WTC11 (cell line): Measurements from ENCODE around the gene MPZL3. TPM values are rescaled to one million over a fixed set of nuclear protein-coding genes. Genes with fewer than 3 reads are reported as not detected.

Experiments
- ATAC-seq: fragments of 200-7000 bp; cut with Tn5 transposase; 2 replicates; pipeline ENCODE4 v1.10.0; 2021; ENCODE audit warnings: mild to moderate bottlenecking, moderate library complexity
- CTCF ChIA-PET: fragments of 300-600 bp; sonication (Branson Sonifier 250); formaldehyde crosslinking; loops from one replicate; lab custom pipeline; 2021; ENCODE audit warnings: antibody characterized with exemption; lab: Charles Lee
- POLR2A ChIA-PET: fragments of 350-600 bp; sonication (Branson Sonifier 250); formaldehyde crosslinking; loops from one replicate; lab custom pipeline; 2021; ENCODE audit warnings: antibody characterized with exemption; lab: Charles Lee
- DNase-seq: peaks from one replicate; pipeline ENCODE4 v3.0.0; 2021; ENCODE audit warnings: low spot score
- H3K27ac Mint-ChIP-seq: 2 replicates; pipeline ENCODE4 v1.8.0; 2021; ENCODE audit warnings: mixed read lengths
- H3K27me3 Mint-ChIP-seq: 2 replicates; pipeline ENCODE4 v1.8.0; 2021; ENCODE audit warnings: low read depth, mild to moderate bottlenecking, moderate library complexity, mixed read lengths
- H3K36me3 Mint-ChIP-seq: 2 replicates; pipeline ENCODE4 v1.8.0; 2021; ENCODE audit warnings: mixed read lengths
- H3K4me1 Mint-ChIP-seq: 2 replicates; pipeline ENCODE4 v1.8.0; 2022; ENCODE audit warnings: mixed read lengths
- H3K4me3 Mint-ChIP-seq: 2 replicates; pipeline ENCODE4 v1.8.0; 2021; ENCODE audit warnings: mild to moderate bottlenecking, moderate library complexity, mixed read lengths
- H3K9me3 Mint-ChIP-seq: 2 replicates; pipeline ENCODE4 v1.8.0; 2021; ENCODE audit warnings: mixed read lengths
- ATF2 ChIP-seq: sonication (generic); formaldehyde crosslinking; IDR thresholded peaks from 2 replicates; pipeline ENCODE4 v1.8.1; 2022; ENCODE audit warnings: low read depth, missing genetic modification reagents, borderline replicate concordance
- CTCF ChIP-seq: fragments of 200-600 bp; IDR thresholded peaks from 2 replicates; pipeline ENCODE4 v1.8.0; 2022; ENCODE audit warnings: antibody characterized with exemption
- EMX1 ChIP-seq: fragments of 250-450 bp; sonication (Bioruptor Pico); IDR thresholded peaks from 2 replicates; pipeline ENCODE4 v1.8.0; 2021; ENCODE audit warnings: mild to moderate bottlenecking
- FOXK1 ChIP-seq: sonication (generic); formaldehyde crosslinking; IDR thresholded peaks from 2 replicates; pipeline ENCODE4 v1.8.0; 2022; ENCODE audit warnings: mild to moderate bottlenecking, moderate library complexity, missing genetic modification reagents
- FOXP1 ChIP-seq: sonication (generic); formaldehyde crosslinking; IDR thresholded peaks from 2 replicates; pipeline ENCODE4 v1.8.0; 2022; ENCODE audit warnings: missing genetic modification reagents, mild to moderate bottlenecking, moderate library complexity, borderline replicate concordance
- IRF1 ChIP-seq: sonication (generic); formaldehyde crosslinking; IDR thresholded peaks from 2 replicates; pipeline ENCODE4 v1.8.0; 2023; ENCODE audit warnings: missing genetic modification reagents
- MLX ChIP-seq: sonication (generic); formaldehyde crosslinking; IDR thresholded peaks from 2 replicates; pipeline ENCODE4 v1.8.1; 2023; ENCODE audit warnings: mild to moderate bottlenecking, missing genetic modification reagents, moderate library complexity
- NR3C1 ChIP-seq: sonication (generic); formaldehyde crosslinking; conservative IDR thresholded peaks from 2 replicates; pipeline ENCODE4 v1.8.1; 2023; ENCODE audit warnings: low read depth, mild to moderate bottlenecking, missing genetic modification reagents
- PRDM15 ChIP-seq: sonication (generic); formaldehyde crosslinking; IDR thresholded peaks from 2 replicates; pipeline ENCODE4 v1.8.0; 2022; ENCODE audit warnings: missing genetic modification reagents
- PREB ChIP-seq: sonication (generic); formaldehyde crosslinking; IDR thresholded peaks from 2 replicates; pipeline ENCODE4 v1.8.1; 2022; ENCODE audit warnings: mild to moderate bottlenecking, missing genetic modification reagents, moderate library complexity, borderline replicate concordance
- TEAD4 ChIP-seq: sonication (generic); formaldehyde crosslinking; IDR thresholded peaks from 2 replicates; pipeline ENCODE4 v1.8.0; 2022; ENCODE audit warnings: mild to moderate bottlenecking, missing genetic modification reagents
- USF1 ChIP-seq: sonication (generic); formaldehyde crosslinking; IDR thresholded peaks from 2 replicates; pipeline ENCODE4 v1.8.0; 2022; ENCODE audit warnings: mild to moderate bottlenecking, missing genetic modification reagents
- ZNF121 ChIP-seq: sonication (generic); formaldehyde crosslinking; IDR thresholded peaks from 2 replicates; pipeline ENCODE4 v1.8.0; 2023; ENCODE audit warnings: missing genetic modification reagents
- ZNF425 ChIP-seq: fragments of 250-450 bp; sonication (Bioruptor Pico); conservative IDR thresholded peaks from 2 replicates; pipeline ENCODE4 v1.9.0; 2021; ENCODE audit warnings: mild to moderate bottlenecking
- total RNA-seq: library from RNA; stranded (reverse); gene quantifications from 3 replicates; pipeline ENCODE4 v1.2.3, GENCODE V29; 2021

Gene MPZL3
- total RNA-seq, 1 experiment from 2014 or later, result 2.1 TPM

- TF ChIP-seq PRDM15 (no peak), ZNF425 (no peak), TEAD4 (CRISPR knock-in tag) (no peak)
Measured at GRCh38 chr11:118243993-118244762, 8.0 kb downstream of the MPZL3 start (continued).

- Mint-ChIP-seq H3K27ac (peak overlapping the region; percentile 16; the same call in 1 of the 2 replicates), H3K9me3 (no peaks in the 10 kb centered on the region), H3K4me1 (peaks cover 20% of the 10 kb centered on the region), H3K36me3 (no peaks in the 10 kb centered on the region), H3K27me3 (peaks cover 36% of the 10 kb centered on the region), H3K4me3 (no peak overlapping the region)
- TF ChIP-seq MLX (CRISPR knock-in tag) (no peak), NR3C1 (CRISPR knock-in tag) (no peak)
- ChIA-PET POLR2A (no interaction called here), CTCF (no interaction called here)
- DNase-seq, result no peak
- peak; percentile 58; the same call in 1 of the 2 replicates for ATAC-seq
Measured at GRCh38 chr11:118243161-118243560, 9.0 kb downstream of the MPZL3 start.

- CTCF ChIA-PET, result interaction anchor here (0.5 to 1.0 kb wide), 2 partner anchors 43 to 192 kb away, joined by 3 to 7 read pairs; no protein-coding TSS in a partner anchor
- Mint-ChIP-seq H3K27me3 (peaks cover 24% of the 10 kb centered on the region), H3K4me1 (peaks cover 20% of the 10 kb centered on the region), H3K27ac (no peak overlapping the region), H3K9me3 (no peaks in the 10 kb centered on the region), H3K4me3 (no peak overlapping the region), H3K36me3 (no peaks in the 10 kb centered on the region)
- ATAC-seq (no peak), DNase-seq (no peak)
- POLR2A ChIA-PET, result no interaction called here
- TF ChIP-seq FOXK1 (no peak), EMX1 (CRISPR knock-in tag) (no peak), IRF1 (no peak), PREB (no peak), USF1 (CRISPR knock-in tag) (no peak), CTCF (no peak), FOXP1 (CRISPR knock-in tag) (no peak), ATF2 (CRISPR knock-in tag) (no peak), MLX (CRISPR knock-in tag) (no peak), ZNF121 (CRISPR knock-in tag) (no peak)
Measured at GRCh38 chr11:118241764-118242098, 10.4 kb downstream of the MPZL3 start.
